Measurements from ENCODE around the gene MPP4. TPM values are rescaled to one million over a fixed set of nuclear protein-coding genes. Genes with fewer than 3 reads are reported as not detected.

MPP4 gene
- 1 to 10 TPM in 1 of 2 donors, not detected in 1; 5.5 TPM for total RNA-seq

- Histone ChIP-seq H3K4me1 (ENCODE audit: control insufficient read depth in 1 of 2, low read depth in 2 of 2) (peaks cover 7 to 25% of the 10 kb centered on the region in 2 donors), H3K27ac (peak within 1 kb of the TSS; percentile 28 to 42), H3K9me3 (no peaks in the 10 kb centered on the region), H3K36me3 (peaks cover 3% of the 10 kb centered on the region), H3K27me3 (replicated peaks; ENCODE audit: insufficient read depth) (no peaks in the 10 kb centered on the region), H3K4me3 (no peak within 1 kb of the TSS)
- ATAC-seq (ENCODE audit: insufficient number of reproducible peaks, low FRiP score, low read depth) (no peak), DNase-seq (ENCODE audit: low spot score) (no peak)
- TF ChIP-seq CTCF (IDR thresholded peaks at IDR 0.05) = no peak
Measured at GRCh38 chr2:201698588-201699226, at the start of gene MPP4. Gene MPP4, minus strand, starts transcription at chr2:201698644. Its CDS starts 4,690 bp downstream, at chr2:201693954.

GRCh38 chr2:201746551-201746950, 48.1 kb upstream of the MPP4 start:
- H3K4me1 ChIP-seq (ENCODE audit: control insufficient read depth in 1 of 2, low read depth in 2 of 2) = no peaks in the 10 kb centered on the region
- no peak for ATAC-seq (ENCODE audit: insufficient number of reproducible peaks, low FRiP score, low read depth)
- H3K27me3 ChIP-seq (replicated peaks; ENCODE audit: insufficient read depth) = no peaks in the 10 kb centered on the region
- H3K4me3 ChIP-seq = no peak overlapping the region
- TF ChIP-seq CTCF (IDR thresholded peaks at IDR 0.05) = no peak
- H3K9me3 ChIP-seq = no peaks in the 10 kb centered on the region
- peaks cover 33% of the 10 kb centered on the region for H3K36me3 ChIP-seq
- no peak for DNase-seq (ENCODE audit: low spot score)
- no peak overlapping the region for H3K27ac ChIP-seq

GRCh38 chr2:201735486-201735885, 37.0 kb upstream of the MPP4 start:
- Histone ChIP-seq H3K27me3 (replicated peaks; ENCODE audit: insufficient read depth) (no peaks in the 10 kb centered on the region), H3K4me3 (no peak overlapping the region), H3K9me3 (peaks cover 10% of the 10 kb centered on the region), H3K27ac (no peak overlapping the region), H3K4me1 (ENCODE audit: control insufficient read depth in 1 of 2, low read depth in 2 of 2) (no peaks in the 10 kb centered on the region), H3K36me3 (peaks cover 18% of the 10 kb centered on the region)
- ATAC-seq (ENCODE audit: insufficient number of reproducible peaks, low FRiP score, low read depth) = no peak
- DNase-seq (ENCODE audit: low spot score) = no peak
- TF ChIP-seq CTCF (IDR thresholded peaks at IDR 0.05) = no peak

- peaks cover 10% of the 10 kb centered on the region for H3K9me3 ChIP-seq
- H3K36me3 ChIP-seq = peaks cover 18% of the 10 kb centered on the region
- DNase-seq (ENCODE audit: low spot score) (no peak), ATAC-seq (ENCODE audit: insufficient number of reproducible peaks, low FRiP score, low read depth) (no peak)
- no peak overlapping the region for H3K4me3 ChIP-seq
- no peak for TF ChIP-seq CTCF (IDR thresholded peaks at IDR 0.05)
- H3K27me3 ChIP-seq (replicated peaks; ENCODE audit: insufficient read depth) = no peaks in the 10 kb centered on the region
- no peaks in the 10 kb centered on the region for H3K4me1 ChIP-seq (ENCODE audit: control insufficient read depth in 1 of 2, low read depth in 2 of 2)
- H3K27ac ChIP-seq = no peak overlapping the region
Measured at GRCh38 chr2:201734111-201734510, 35.7 kb upstream of the MPP4 start.

GRCh38 chr2:201733544-201733943, 35.1 kb upstream of the MPP4 start:
- Histone ChIP-seq H3K4me1 (ENCODE audit: control insufficient read depth in 1 of 2, low read depth in 2 of 2) (no peaks in the 10 kb centered on the region), H3K27ac (no peak overlapping the region), H3K9me3 (peaks cover 10% of the 10 kb centered on the region), H3K27me3 (replicated peaks; ENCODE audit: insufficient read depth) (no peaks in the 10 kb centered on the region), H3K36me3 (peaks cover 22% of the 10 kb centered on the region), H3K4me3 (no peak overlapping the region)
- DNase-seq (ENCODE audit: low spot score) (no peak), ATAC-seq (ENCODE audit: insufficient number of reproducible peaks, low FRiP score, low read depth) (no peak)
- TF ChIP-seq CTCF (IDR thresholded peaks at IDR 0.05) = no peak

Data from thoracic aorta (tissue), 2 donors.